ENCODE measurements around the gene MRTFB. TPM values are rescaled to one million over a fixed set of nuclear protein-coding genes. Genes with fewer than 3 reads are reported as not detected.

Gene MRTFB
- total and polyA plus RNA-seq, 2 of the 13 experiments (the other 11 are each of a cell fraction or from before 2014, with no cell fraction given) = 11.4 to 14.0 TPM

DNA sequence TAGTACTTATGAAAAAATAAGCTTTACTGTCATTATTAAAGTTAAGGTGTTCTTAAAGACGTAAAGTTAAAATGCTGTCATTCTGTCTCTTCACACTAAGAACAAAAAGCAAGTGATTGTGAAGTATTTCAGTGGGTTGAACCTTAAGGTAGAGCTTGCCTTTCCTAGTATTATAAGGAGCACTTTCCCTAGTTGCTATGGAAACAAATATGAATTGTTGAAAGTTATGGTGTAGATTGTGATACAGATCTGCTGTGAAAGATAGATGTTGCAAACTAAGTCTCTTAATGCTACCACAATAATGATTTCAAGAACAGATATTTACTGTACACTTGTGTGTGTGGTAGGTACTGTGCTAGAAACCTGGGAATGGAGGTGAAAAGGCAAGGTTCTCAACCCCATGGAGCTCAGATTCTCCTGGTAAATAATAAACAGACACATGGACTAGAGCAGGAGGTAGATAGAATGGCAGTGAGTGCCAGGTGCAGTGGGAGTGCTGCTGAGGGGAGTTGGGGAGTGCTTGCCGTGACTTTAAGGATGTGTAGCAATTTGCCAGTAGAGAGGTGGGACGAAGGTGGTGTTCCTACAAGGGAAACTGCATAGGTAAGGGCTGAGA is 34.7 kb downstream of the MRTFB start (continued):
- TF ChIP-seq KIAA2018 (CRISPR knock-in tag; IDR thresholded peaks at IDR 0.05; ENCODE audit: borderline replicate concordance) (no peak), GATA4 (IDR thresholded peaks at IDR 0.05; ENCODE audit: borderline replicate concordance, low read depth) (no peak), ZNF264 (CRISPR knock-in tag; IDR thresholded peaks at IDR 0.05) (0 out of 2 replicates have a peak, but pooled peaks have one; percentile 38), KMT2B (CRISPR knock-in tag; IDR thresholded peaks at IDR 0.05) (no peak), THAP9 (CRISPR knock-in tag; IDR thresholded peaks at IDR 0.05; ENCODE audit: borderline replicate concordance) (no peak), YEATS4 (CRISPR knock-in tag; IDR thresholded peaks at IDR 0.05; ENCODE audit: borderline replicate concordance) (no peak), ZNF12 (CRISPR knock-in tag; IDR thresholded peaks at IDR 0.05) (no peak), FOXK2 (IDR thresholded peaks at IDR 0.05) (no peak), PPARG (CRISPR knock-in tag; conservative IDR thresholded peaks at IDR 0.05) (peak; percentile 82), NFKBIZ (CRISPR knock-in tag; IDR thresholded peaks at IDR 0.05) (no peak), CREB3 (CRISPR knock-in tag; IDR thresholded peaks at IDR 0.05) (no peak), FOXO1 (CRISPR knock-in tag; IDR thresholded peaks at IDR 0.05) (peak; percentile 33; the same call in 1 of the 2 replicates), KDM2A (CRISPR knock-in tag; IDR thresholded peaks at IDR 0.05; ENCODE audit: borderline replicate concordance, low read depth) (no peak), MIER2 (CRISPR knock-in tag; IDR thresholded peaks at IDR 0.05) (no peak), CBX5 (CRISPR knock-in tag; IDR thresholded peaks at IDR 0.05; ENCODE audit: borderline replicate concordance) (no peak), RNF2 (conservative IDR thresholded peaks at IDR 0.05; ENCODE audit: low read depth) (no peak), MATR3 (CRISPR knock-in tag; IDR thresholded peaks at IDR 0.05) (no peak), AGO2 (optimal IDR thresholded peaks at IDR 0.05; ENCODE audit: low read depth, low read length) (no peak), SETDB1 (CRISPR knock-in tag; IDR thresholded peaks at IDR 0.05; ENCODE audit: borderline replicate concordance) (no peak)
- TF ChIP-seq, protein P1, sequence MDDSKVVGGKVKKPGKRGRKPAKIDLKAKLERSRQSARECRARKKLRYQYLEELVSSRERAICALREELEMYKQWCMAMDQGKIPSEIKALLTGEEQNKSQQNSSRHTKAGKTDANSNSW (CRISPR knock-in tag; IDR thresholded peaks at IDR 0.05; ENCODE audit: borderline replicate concordance) = no peak

Measured in HepG2 (cell line).